GM23248 (cell line): ENCODE data around the gene IRX1. TPM values are rescaled to one million over a fixed set of nuclear protein-coding genes. Genes with fewer than 3 reads are reported as not detected.

ENCODE experiments used
- DNase-seq: peaks from one replicate; pipeline ENCODE4 v3.0.0-alpha.2; 2015
- H2AFZ ChIP-seq: fragments of 200-600 bp; sonication (generic); 2 replicates; pipeline ENCODE4 v1.6.1; 2016; ENCODE audit warnings: antibody characterized with exemption
- H3F3A ChIP-seq: fragments of 200-600 bp; sonication (generic); 2 replicates; pipeline ENCODE4 v1.6.1; 2016; ENCODE audit warnings: mild to moderate bottlenecking, antibody characterized with exemption, mixed run types; ENCODE audit not compliant: insufficient read depth
- H3K27ac ChIP-seq: fragments of 200-600 bp; sonication (generic); 2 replicates; pipeline ENCODE4 v1.5.1; 2016; ENCODE audit warnings: mild to moderate bottlenecking
- H3K27me3 ChIP-seq: fragments of 200-600 bp; sonication (generic); replicated peaks from 2 replicates; pipeline ENCODE4 v1.6.1; 2016; ENCODE audit warnings: mild to moderate bottlenecking; ENCODE audit not compliant: insufficient read depth
- H3K36me3 ChIP-seq: fragments of 200-600 bp; sonication (generic); 2 replicates; pipeline ENCODE4 v1.6.1; 2016; ENCODE audit warnings: low read depth, mild to moderate bottlenecking
- H3K4me1 ChIP-seq: fragments of 200-600 bp; sonication (generic); 2 replicates; pipeline ENCODE4 v1.6.1; 2016; ENCODE audit warnings: mild to moderate bottlenecking; ENCODE audit not compliant: insufficient read depth
- H3K4me2 ChIP-seq: fragments of 200-600 bp; sonication (generic); one replicate; pipeline ENCODE4 v1.6.1; 2016; ENCODE audit warnings: mild to moderate bottlenecking; ENCODE audit not compliant: unreplicated experiment
- H3K4me3 ChIP-seq: fragments of 200-600 bp; sonication (generic); 2 replicates; pipeline ENCODE4 v1.5.1; 2016; ENCODE audit warnings: mild to moderate bottlenecking
- H3K79me2 ChIP-seq: fragments of 200-600 bp; sonication (generic); 2 replicates; pipeline ENCODE4 v1.6.1; 2016; ENCODE audit warnings: mild to moderate bottlenecking; ENCODE audit not compliant: insufficient read depth
- H3K9ac ChIP-seq: fragments of 200-600 bp; sonication (generic); 2 replicates; pipeline ENCODE4 v1.6.1; 2016; ENCODE audit warnings: mild to moderate bottlenecking
- H3K9me2 ChIP-seq: fragments of 200-600 bp; sonication (generic); 2 replicates; pipeline ENCODE4 v1.6.1; 2016; ENCODE audit warnings: mixed run types, mild to moderate bottlenecking, moderate library complexity; ENCODE audit not compliant: insufficient read depth
- H3K9me3 ChIP-seq: fragments of 200-600 bp; sonication (generic); one replicate; pipeline ENCODE4 v1.6.1; 2017; ENCODE audit warnings: low read depth
- H4K20me1 ChIP-seq: fragments of 200-600 bp; sonication (generic); 2 replicates; pipeline ENCODE4 v1.6.0; 2016; ENCODE audit not compliant: insufficient read depth
- EZH2 ChIP-seq: fragments of 200-600 bp; sonication (generic); IDR thresholded peaks from 2 replicates; pipeline ENCODE4 v1.6.1; 2018; ENCODE audit warnings: antibody characterized with exemption, mild to moderate bottlenecking; ENCODE audit not compliant: insufficient read depth, poor library complexity, severe bottlenecking
- EZH2phosphoT487 ChIP-seq: fragments of 200-600 bp; sonication (generic); IDR thresholded peaks from 2 replicates; pipeline ENCODE4 v1.6.1; 2018; ENCODE audit warnings: antibody characterized with exemption, moderate library complexity, mild to moderate bottlenecking, low read depth; ENCODE audit not compliant: insufficient read depth
- WGBS, 2 experiments: methylation state at CpG; one replicate each; pipeline ENCODE4 v1.1.6; 2015 to 2017; ENCODE audit warnings: low lambda C conversion rate in 2 of 2, low coverage in 1 of 2; ENCODE audit errors: missing lambda C conversion rate in 2 of 2; 5-methylcytosine and 5-hydroxymethylcytosine counted together
- in situ Hi-C: fragments of 300-500 bp; cut with MboI; formaldehyde crosslinking; loops from 2 replicates; pipeline ENCODE4 v1.15.0; 2020
- polyA plus RNA-seq: library from polyadenylated mRNA; unstranded; fragments of >200 nt; fragmentation: Nextera tagmentation; extraction: Ambion mirVana; gene quantifications from 2 replicates; pipeline ENCODE4 v1.2.1, GENCODE V29; 2016
- total RNA-seq: library from RNA; depleted of rRNA; stranded (reverse); fragments of >200 nt; shearing (Covaris generic); gene quantifications from 2 replicates; pipeline ENCODE4 v1.2.3, GENCODE V29; 2014

IRX1 gene
- total and polyA plus RNA-seq, 2 experiments from 2014 or later, result 1.3 to 25.9 TPM

- Histone ChIP-seq H3K4me1 (no peaks in the 10 kb centered on the region), H3K9me3 (no peaks in the 10 kb centered on the region), H3K27me3 (no peaks in the 10 kb centered on the region), H3K79me2 (no peaks in the 10 kb centered on the region), H3K4me3 (no peak overlapping the region), H3K27ac (no peak overlapping the region), H3F3A (no peaks in the 10 kb centered on the region), H3K4me2 (no peak overlapping the region), H3K9ac (no peak overlapping the region), H2AFZ (no peak overlapping the region), H3K36me3 (no peaks in the 10 kb centered on the region), H3K9me2 (no peaks in the 10 kb centered on the region), H4K20me1 (no peaks in the 10 kb centered on the region)
- in situ Hi-C loops, result no loop called here
- DNase-seq, result no peak
- 21 to 24% methylated on average over 2 of the region's 2 CpGs for WGBS, 2 experiments
- TF ChIP-seq EZH2phosphoT487, result no peak
- no peak for TF ChIP-seq EZH2
These were observed 54.7 kb downstream of the IRX1 start for GRCh38 chr5:3650320-3650719.

GRCh38 chr5:3650868-3651267, 55.2 kb downstream of the IRX1 start:
- H2AFZ ChIP-seq, result no peak overlapping the region
- DNase-seq, result no peak
- no peaks in the 10 kb centered on the region for H3K79me2 ChIP-seq
- H3K4me3 ChIP-seq, result no peak overlapping the region
- WGBS, 2 experiments, result 45 to 49% methylated on average over 8 of the region's 8 CpGs
- no peaks in the 10 kb centered on the region for H3F3A ChIP-seq
- H3K9ac ChIP-seq, result no peak overlapping the region
- no peaks in the 10 kb centered on the region for H4K20me1 ChIP-seq
- H3K4me1 ChIP-seq, result no peaks in the 10 kb centered on the region
- no peaks in the 10 kb centered on the region for H3K9me3 ChIP-seq
- H3K4me2 ChIP-seq, result no peak overlapping the region
- H3K36me3 ChIP-seq, result no peaks in the 10 kb centered on the region
- no peaks in the 10 kb centered on the region for H3K27me3 ChIP-seq
- H3K9me2 ChIP-seq, result no peaks in the 10 kb centered on the region
- in situ Hi-C loops, result no loop called here
- H3K27ac ChIP-seq, result no peak overlapping the region
- TF ChIP-seq EZH2phosphoT487, result no peak
- no peak for TF ChIP-seq EZH2
